Keratinocyte (primary cell): ENCODE data around the gene AGO1. TPM values are rescaled to one million over a fixed set of nuclear protein-coding genes. Genes with fewer than 3 reads are reported as not detected.
"Not testable (repeated sequence)": the region's sequence is repeated elsewhere in the genome, so short reads cannot be mapped to it uniquely, and the experiment has no call there.

Source experiments
- DNase-seq: peaks from one replicate; pipeline ENCODE4 v3.0.0-alpha.2; 2011; ENCODE audit warnings: low read depth, missing footprints, low spot score
- FAIRE-seq: peaks from 2 replicates; lab custom pipeline; 2011; peaks lifted over from hg19 to GRCh38; lab: Jason Lieb, UNC
- H2AFZ ChIP-seq: 2 replicates; pipeline ENCODE4 v1.6.0; 2012; ENCODE audit warnings: low read length, control low read depth, inconsistent platforms; ENCODE audit not compliant: control insufficient read depth
- H3K27ac ChIP-seq: 2 replicates; pipeline ENCODE4 v1.5.1; 2011; ENCODE audit warnings: low read length; ENCODE audit not compliant: control insufficient read depth, insufficient read depth
- H3K27me3 ChIP-seq: 3 replicates; pipeline ENCODE4 v1.6.0; 2011; ENCODE audit warnings: low read length; ENCODE audit not compliant: control insufficient read depth, insufficient read depth; ENCODE audit errors: extremely low read depth
- H3K36me3 ChIP-seq, 2 experiments: 2 replicates in 1 of 2; 3 replicates in 1 of 2; pipeline ENCODE4 v1.5.1; 2011; ENCODE audit warnings: low read length in 2 of 2, mild to moderate bottlenecking in 1 of 2; ENCODE audit not compliant: control insufficient read depth in 2 of 2, insufficient read depth in 2 of 2; ENCODE audit errors: extremely low read depth in 1 of 2
- H3K4me1 ChIP-seq: 3 replicates; pipeline ENCODE4 v1.5.1; 2011; ENCODE audit warnings: low read length; ENCODE audit not compliant: control insufficient read depth, insufficient read depth; ENCODE audit errors: extremely low read depth
- H3K4me2 ChIP-seq: 3 replicates; pipeline ENCODE4 v1.6.0; 2011; ENCODE audit warnings: low read depth, low read length; ENCODE audit not compliant: control insufficient read depth, insufficient read depth; ENCODE audit errors: extremely low read depth
- H3K4me3 ChIP-seq, 3 experiments: fragments of 200-600 bp in 1 of 3; sonication (generic) in 1 of 3; 2 replicates in 2 of 3; 3 replicates in 1 of 3; pipeline ENCODE4 v1.5.1; 2011 to 2016; ENCODE audit warnings: low read length in 3 of 3, mild to moderate bottlenecking in 3 of 3, control low read depth in 2 of 3, inconsistent platforms in 1 of 3, low read depth in 1 of 3, mixed read lengths in 1 of 3, mixed run types in 1 of 3, moderate library complexity in 1 of 3; ENCODE audit not compliant: control insufficient read depth in 2 of 3, insufficient read depth in 2 of 3; ENCODE audit errors: extremely low read depth in 1 of 3
- H3K79me2 ChIP-seq: 2 replicates; pipeline ENCODE4 v1.6.0; 2012; ENCODE audit warnings: low read length; ENCODE audit not compliant: control insufficient read depth, insufficient read depth
- H3K9ac ChIP-seq: 3 replicates; pipeline ENCODE4 v1.6.0; 2011; ENCODE audit warnings: low read length; ENCODE audit not compliant: control insufficient read depth, insufficient read depth; ENCODE audit errors: extremely low read depth
- H3K9me1 ChIP-seq: 3 replicates; pipeline ENCODE4 v1.6.0; 2011; ENCODE audit warnings: low read length; ENCODE audit not compliant: control insufficient read depth, insufficient read depth; ENCODE audit errors: extremely low read depth
- H3K9me3 ChIP-seq: 2 replicates; pipeline ENCODE4 v1.5.1; 2012; ENCODE audit warnings: low read depth, low read length; ENCODE audit not compliant: control insufficient read depth
- H4K20me1 ChIP-seq: 3 replicates; pipeline ENCODE4 v1.6.0; 2011; ENCODE audit warnings: low read length; ENCODE audit not compliant: control insufficient read depth, insufficient read depth; ENCODE audit errors: extremely low read depth
- EZH2 ChIP-seq: IDR thresholded peaks from one replicate; pipeline ENCODE4 v1.6.1; 2012; ENCODE audit warnings: inconsistent platforms, mild to moderate bottlenecking, low read length, moderate library complexity
- dilution Hi-C: fragments of 300-500 bp; cut with MboI; formaldehyde crosslinking; loops from one replicate; pipeline ENCODE4 v1.7.0; 2020; ENCODE audit warnings: low sequenced_read_pairs; ENCODE audit not compliant: extremely low pct_ligation_motif_present
- polyA plus RNA-seq, 5 experiments: library from polyadenylated mRNA; depleted of rRNA in 3 of 5; stranded (reverse) in 3 of 5; stranded (forward) in 1 of 5; unstranded in 1 of 5; fragments of >200 nt; gene quantifications; 1 replicate in 1 of 5; 2 replicates in 3 of 5; 3 replicates in 1 of 5; pipeline versions ENCODE4 v1.2.1 to v1.2.3, GENCODE V29; 2011 to 2012; ENCODE audit warnings: missing spikeins in 2 of 5, low read depth in 1 of 5, low replicate concordance in 1 of 5
- TF ChIP-seq, protein P1 (sequence below), 3 experiments: IDR thresholded peaks in 1 of 3; conservative IDR thresholded peaks in 1 of 3; optimal IDR thresholded peaks in 1 of 3; 2 replicates in 2 of 3; 3 replicates in 1 of 3; pipeline versions ENCODE3 to v1.5.1; 2011; ENCODE audit warnings: low read length in 3 of 3, mild to moderate bottlenecking in 3 of 3, moderate library complexity in 2 of 3, control low read depth in 1 of 3, inconsistent platforms in 1 of 3; ENCODE audit not compliant: insufficient read depth in 2 of 3; ENCODE audit errors: extremely low read depth in 1 of 3

The AGO1 gene
- polyA plus RNA-seq, 1 donor (not counting 4 experiments of a cell fraction or from before 2014, with no cell fraction given), result 5.7 TPM

DNA sequence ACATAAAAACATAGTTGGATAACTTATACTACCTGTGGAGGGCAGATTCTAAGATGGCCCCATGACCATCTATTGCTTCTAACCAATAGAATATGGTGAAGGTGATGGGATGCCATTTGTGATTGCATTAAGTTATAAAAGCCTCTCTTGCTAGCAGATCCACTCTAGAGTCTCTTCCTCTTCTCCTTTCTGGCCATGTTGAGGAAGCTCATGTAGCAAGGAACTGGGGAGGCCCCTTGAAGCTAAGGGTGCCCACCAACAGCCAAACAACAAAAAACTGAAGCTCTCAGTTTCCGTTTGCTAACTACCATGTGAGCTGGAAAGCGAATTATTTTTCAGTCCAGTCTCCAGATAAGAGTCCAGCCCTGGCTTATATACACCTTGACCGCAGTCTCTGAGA lies 16.0 kb upstream of the AGO1 start:
- H4K20me1 ChIP-seq, result no peaks in the 10 kb centered on the region
- H3K79me2 ChIP-seq, result no peaks in the 10 kb centered on the region
- no peak overlapping the region for H3K4me3 ChIP-seq
- H3K4me1 ChIP-seq, result no peaks in the 10 kb centered on the region
- H3K9ac ChIP-seq, result no peak overlapping the region
- FAIRE-seq (no peak), DNase-seq (no peak)
- H3K9me3 ChIP-seq, result no peaks in the 10 kb centered on the region
- H3K27ac ChIP-seq, result no peak overlapping the region
- H3K36me3 ChIP-seq, result no peaks in the 10 kb centered on the region
- no peaks in the 10 kb centered on the region for H3K9me1 ChIP-seq
- no peak overlapping the region for H2AFZ ChIP-seq
- no peak overlapping the region for H3K4me2 ChIP-seq
- TF ChIP-seq, protein P1, sequence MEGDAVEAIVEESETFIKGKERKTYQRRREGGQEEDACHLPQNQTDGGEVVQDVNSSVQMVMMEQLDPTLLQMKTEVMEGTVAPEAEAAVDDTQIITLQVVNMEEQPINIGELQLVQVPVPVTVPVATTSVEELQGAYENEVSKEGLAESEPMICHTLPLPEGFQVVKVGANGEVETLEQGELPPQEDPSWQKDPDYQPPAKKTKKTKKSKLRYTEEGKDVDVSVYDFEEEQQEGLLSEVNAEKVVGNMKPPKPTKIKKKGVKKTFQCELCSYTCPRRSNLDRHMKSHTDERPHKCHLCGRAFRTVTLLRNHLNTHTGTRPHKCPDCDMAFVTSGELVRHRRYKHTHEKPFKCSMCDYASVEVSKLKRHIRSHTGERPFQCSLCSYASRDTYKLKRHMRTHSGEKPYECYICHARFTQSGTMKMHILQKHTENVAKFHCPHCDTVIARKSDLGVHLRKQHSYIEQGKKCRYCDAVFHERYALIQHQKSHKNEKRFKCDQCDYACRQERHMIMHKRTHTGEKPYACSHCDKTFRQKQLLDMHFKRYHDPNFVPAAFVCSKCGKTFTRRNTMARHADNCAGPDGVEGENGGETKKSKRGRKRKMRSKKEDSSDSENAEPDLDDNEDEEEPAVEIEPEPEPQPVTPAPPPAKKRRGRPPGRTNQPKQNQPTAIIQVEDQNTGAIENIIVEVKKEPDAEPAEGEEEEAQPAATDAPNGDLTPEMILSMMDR (optimal IDR thresholded peaks at IDR 0.05 in 1 of 3, IDR thresholded peaks at IDR 0.05 in 1 of 3, conservative IDR thresholded peaks at IDR 0.05 in 1 of 3; ENCODE audit: extremely low read depth in 1 of 3, insufficient read depth in 2 of 3, low read length in 3 of 3), result no peak
- TF ChIP-seq EZH2, result no peak
- dilution Hi-C loops, result no loop called here
- H3K27me3 ChIP-seq, result no peaks in the 10 kb centered on the region

DNA sequence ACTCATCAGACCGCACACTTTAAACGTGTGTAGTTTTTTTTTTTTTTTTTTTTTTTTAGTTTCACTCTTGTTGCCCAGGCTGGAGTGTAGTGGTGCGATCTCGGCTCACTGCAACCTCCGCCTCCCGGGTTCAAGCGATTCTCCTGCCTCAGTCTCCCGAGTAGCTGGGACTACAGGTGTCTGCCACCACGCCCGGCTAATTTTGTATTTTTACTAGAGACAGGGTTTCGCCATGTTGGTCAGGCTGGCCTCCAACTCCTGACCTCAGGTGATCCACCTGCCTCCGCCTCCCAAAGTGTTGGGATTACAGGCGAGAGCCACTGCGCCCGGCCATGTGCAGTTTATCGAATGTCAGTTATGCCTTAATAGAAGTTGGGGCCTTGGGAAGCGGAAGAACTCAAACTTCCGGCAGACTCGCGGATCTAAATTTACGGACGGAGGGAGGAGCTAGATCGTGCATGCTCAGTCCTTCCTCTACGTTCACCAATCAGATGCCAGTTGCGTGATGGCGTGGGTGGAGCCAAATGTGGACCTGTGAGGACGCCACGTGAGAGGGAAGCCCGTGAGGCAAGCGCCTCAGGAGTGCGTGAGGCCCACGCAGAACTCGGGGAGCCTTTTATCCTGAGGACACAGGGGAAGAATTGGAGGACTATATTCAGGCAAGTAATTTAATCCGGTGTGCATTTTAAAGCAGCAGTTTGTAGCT lies 13.6 kb upstream of the AGO1 start:
- H3K4me1 ChIP-seq, H2AFZ ChIP-seq, dilution Hi-C loops, H3K27me3 ChIP-seq, H3K9me3 ChIP-seq, FAIRE-seq, H3K36me3 ChIP-seq, H3K4me2 ChIP-seq, H3K9me1 ChIP-seq, H3K9ac ChIP-seq, DNase-seq, H3K27ac ChIP-seq, H4K20me1 ChIP-seq, H3K79me2 ChIP-seq, H3K4me3 ChIP-seq: not testable (repeated sequence)
